K562 (cell line): ENCODE measurements around the gene PRKACB. TPM values are rescaled to one million over a fixed set of nuclear protein-coding genes. Genes with fewer than 3 reads are reported as not detected.

Source experiments
- ATF4 ChIP-seq: fragments of 450-650 bp; formaldehyde crosslinking; IDR thresholded peaks from 2 replicates; pipeline ENCODE4 v1.4.0; 2022; ENCODE audit warnings: mild to moderate bottlenecking, moderate library complexity
- CEBPB ChIP-seq: fragments of 450-650 bp; IDR thresholded peaks from 2 replicates; pipeline ENCODE4 v1.6.1; 2016; ENCODE audit warnings: missing genetic modification characterization, missing compliant biosample characterization
- CREM ChIP-seq: IDR thresholded peaks from 2 replicates; pipeline ENCODE4 v1.6.1; 2014; ENCODE audit warnings: antibody characterized with exemption, low read depth
- EP300 ChIP-seq: IDR thresholded peaks from 2 replicates; pipeline ENCODE4 v1.6.1; 2012; ENCODE audit warnings: low read length, improper control_type of control experiment
- ETS1 ChIP-seq: conservative IDR thresholded peaks from 2 replicates; pipeline ENCODE4 v1.6.1; 2011; ENCODE audit warnings: low read depth, mild to moderate bottlenecking, low read length; ENCODE audit not compliant: control insufficient read depth
- IRF2 ChIP-seq: sonication (generic); formaldehyde crosslinking; IDR thresholded peaks from 2 replicates; pipeline ENCODE4 v1.8.1; 2022; ENCODE audit warnings: mild to moderate bottlenecking, missing genetic modification reagents
- MCM3 ChIP-seq: fragments of 450-650 bp; IDR thresholded peaks from 2 replicates; pipeline ENCODE4 v1.6.1; 2016
- MECOM ChIP-seq: fragments of 250-450 bp; sonication (Bioruptor Pico); IDR thresholded peaks from 2 replicates; pipeline ENCODE4 v1.8.0; 2022; ENCODE audit warnings: inconsistent platforms
- MEIS2 ChIP-seq: fragments of 450-650 bp; IDR thresholded peaks from 2 replicates; pipeline ENCODE4 v1.6.1; 2014; ENCODE audit warnings: mild to moderate bottlenecking; ENCODE audit not compliant: partially characterized antibody
- NBN ChIP-seq: fragments of 450-650 bp; IDR thresholded peaks from 2 replicates; pipeline ENCODE4 v1.6.1; 2016; ENCODE audit warnings: low read depth, mild to moderate bottlenecking
- PHF20 ChIP-seq: fragments of 450-650 bp; IDR thresholded peaks from 2 replicates; pipeline ENCODE4 v1.6.1; 2018; ENCODE audit not compliant: partially characterized antibody
- PHTF2 ChIP-seq: fragments of 250-450 bp; sonication (Bioruptor Pico); IDR thresholded peaks from 2 replicates; pipeline ENCODE4 v1.5.0; 2021; ENCODE audit warnings: mild to moderate bottlenecking
- SMAD4 ChIP-seq: fragments of 250-450 bp; sonication (Bioruptor Pico); conservative IDR thresholded peaks from 2 replicates; pipeline ENCODE4 v1.8.0; 2021; ENCODE audit warnings: inconsistent platforms, mild to moderate bottlenecking, moderate library complexity
- SOX6 ChIP-seq: fragments of 450-650 bp; IDR thresholded peaks from 2 replicates; pipeline ENCODE4 v1.6.1; 2014; ENCODE audit warnings: mild to moderate bottlenecking
- TRIM24 ChIP-seq, 2 experiments: fragments of 450-650 bp; IDR thresholded peaks; 2 replicates each; pipeline ENCODE4 v1.6.1; 2016
- ZNF707 ChIP-seq: fragments of 250-450 bp; sonication (Bioruptor Pico); conservative IDR thresholded peaks from 2 replicates; pipeline ENCODE4 v1.8.0; 2022; ENCODE audit warnings: inconsistent platforms, mild to moderate bottlenecking, moderate library complexity
- polyA plus RNA-seq, 8 experiments: library from polyadenylated mRNA; depleted of rRNA in 4 of 8; stranded (reverse) in 5 of 8; unstranded in 3 of 8; fragments of >200 nt; fragmentation: Nextera tagmentation in 2 of 8; fragmentation: Illumina TruSeq in 1 of 8; extraction: Ambion mirVana in 2 of 8; extraction: Trizol in 1 of 8; gene quantifications; 2 replicates each; pipeline versions ENCODE4 v1.2.1 to v1.2.3, GENCODE V29; 2011 to 2014; ENCODE audit warnings: inconsistent platforms in 1 of 8, missing spikeins in 1 of 8
- total RNA-seq, 7 experiments: library from RNA; depleted of rRNA in 6 of 7; stranded (reverse); fragments of >200 nt in 6 of 7; fragmentation: Illumina TruSeq in 2 of 7; extraction: Trizol in 2 of 7; gene quantifications; 2 replicates each; pipeline versions ENCODE4 v1.2.1 to v1.2.3, GENCODE V29; 2011 to 2021; ENCODE audit warnings: low replicate concordance in 1 of 7
- TF ChIP-seq, protein P1 (sequence below): fragments of 450-650 bp; formaldehyde crosslinking; conservative IDR thresholded peaks from 2 replicates; pipeline ENCODE4 v1.4.0; 2022; ENCODE audit warnings: mild to moderate bottlenecking, missing genetic modification characterization
- TF ChIP-seq, protein P2 (sequence below): fragments of 450-650 bp; formaldehyde crosslinking; IDR thresholded peaks from 2 replicates; pipeline ENCODE4 v1.4.0; 2020; ENCODE audit warnings: mild to moderate bottlenecking, mixed read lengths

Gene PRKACB
- total and polyA plus RNA-seq, 9 of the 15 experiments (the other 6 are each of a cell fraction or from before 2014, with no cell fraction given) = 1.1 to 5.2 (median 2.8) TPM

- TF ChIP-seq ATF4 (CRISPR knock-in tag) (peak; percentile 68; the same call in 1 of the 2 replicates), IRF2 (CRISPR knock-in tag) (no peak), CEBPB (tag) (peak; percentile 42), ZNF707 (CRISPR knock-in tag) (no peak), SMAD4 (CRISPR knock-in tag) (peak; percentile 57), MCM3 (0 out of 2 replicates have a peak, but pooled peaks have one; percentile 33), MEIS2 (peak; percentile 18), PHF20 (no peak), MECOM (CRISPR knock-in tag) (peak; percentile 88), EP300 (peak; percentile 44; the same call in 1 of the 2 replicates), NBN (no peak), SOX6 (peak; percentile 84; the same call in 1 of the 2 replicates), ETS1 (no peak), TRIM24 (IDR thresholded peaks at IDR 0.05) (peak in 1 of 2 experiments; percentile 39; a peak in 1 of 4 replicates), PHTF2 (CRISPR knock-in tag) (no peak), CREM (no peak)
- TF ChIP-seq, protein P1, sequence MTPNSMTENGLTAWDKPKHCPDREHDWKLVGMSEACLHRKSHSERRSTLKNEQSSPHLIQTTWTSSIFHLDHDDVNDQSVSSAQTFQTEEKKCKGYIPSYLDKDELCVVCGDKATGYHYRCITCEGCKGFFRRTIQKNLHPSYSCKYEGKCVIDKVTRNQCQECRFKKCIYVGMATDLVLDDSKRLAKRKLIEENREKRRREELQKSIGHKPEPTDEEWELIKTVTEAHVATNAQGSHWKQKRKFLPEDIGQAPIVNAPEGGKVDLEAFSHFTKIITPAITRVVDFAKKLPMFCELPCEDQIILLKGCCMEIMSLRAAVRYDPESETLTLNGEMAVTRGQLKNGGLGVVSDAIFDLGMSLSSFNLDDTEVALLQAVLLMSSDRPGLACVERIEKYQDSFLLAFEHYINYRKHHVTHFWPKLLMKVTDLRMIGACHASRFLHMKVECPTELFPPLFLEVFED (CRISPR knock-in tag) = 0 out of 2 replicates have a peak, but pooled peaks have one; percentile 48
- TF ChIP-seq, protein P2, sequence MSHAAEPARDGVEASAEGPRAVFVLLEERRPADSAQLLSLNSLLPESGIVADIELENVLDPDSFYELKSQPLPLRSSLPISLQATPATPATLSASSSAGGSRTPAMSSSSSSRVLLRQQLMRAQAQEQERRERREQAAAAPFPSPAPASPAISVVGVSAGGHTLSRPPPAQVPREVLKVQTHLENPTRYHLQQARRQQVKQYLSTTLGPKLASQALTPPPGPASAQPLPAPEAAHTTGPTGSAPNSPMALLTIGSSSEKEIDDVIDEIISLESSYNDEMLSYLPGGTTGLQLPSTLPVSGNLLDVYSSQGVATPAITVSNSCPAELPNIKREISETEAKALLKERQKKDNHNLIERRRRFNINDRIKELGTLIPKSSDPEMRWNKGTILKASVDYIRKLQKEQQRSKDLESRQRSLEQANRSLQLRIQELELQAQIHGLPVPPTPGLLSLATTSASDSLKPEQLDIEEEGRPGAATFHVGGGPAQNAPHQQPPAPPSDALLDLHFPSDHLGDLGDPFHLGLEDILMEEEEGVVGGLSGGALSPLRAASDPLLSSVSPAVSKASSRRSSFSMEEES (CRISPR knock-in tag) = no peak
- TF ChIP-seq, all 486 proteins: peak for 17
Observed at GRCh38 chr1:84283381-84283780, 139.3 kb downstream of the PRKACB start (continued).
